Tibial nerve (tissue), 4 donors: ENCODE results near the gene MIPEP.

Experiments
- EP300 ChIP-seq, 2 donors: sonication (generic); formaldehyde crosslinking; IDR thresholded peaks; one replicate each; pipeline ENCODE4 v1.6.1; 2017; ENCODE audit warnings: antibody characterized with exemption in 2 of 2, mild to moderate bottlenecking in 1 of 2
- POLR2A ChIP-seq, 2 donors: fragments of 450-650 bp; IDR thresholded peaks; one replicate each; pipeline ENCODE4 v1.6.1; 2017; ENCODE audit warnings: antibody characterized with exemption in 2 of 2, mild to moderate bottlenecking in 2 of 2, moderate library complexity in 2 of 2
- TF ChIP-seq, protein P1 (sequence below), 5 experiments: fragments of 200-600 bp in 3 of 5; fragments of 450-650 bp in 2 of 5; sonication (generic) in 3 of 5; IDR thresholded peaks; one replicate each; pipeline ENCODE4 v1.5.1; 2016 to 2019; ENCODE audit warnings: antibody characterized with exemption in 5 of 5, mild to moderate bottlenecking in 3 of 5, moderate library complexity in 2 of 5

DNA sequence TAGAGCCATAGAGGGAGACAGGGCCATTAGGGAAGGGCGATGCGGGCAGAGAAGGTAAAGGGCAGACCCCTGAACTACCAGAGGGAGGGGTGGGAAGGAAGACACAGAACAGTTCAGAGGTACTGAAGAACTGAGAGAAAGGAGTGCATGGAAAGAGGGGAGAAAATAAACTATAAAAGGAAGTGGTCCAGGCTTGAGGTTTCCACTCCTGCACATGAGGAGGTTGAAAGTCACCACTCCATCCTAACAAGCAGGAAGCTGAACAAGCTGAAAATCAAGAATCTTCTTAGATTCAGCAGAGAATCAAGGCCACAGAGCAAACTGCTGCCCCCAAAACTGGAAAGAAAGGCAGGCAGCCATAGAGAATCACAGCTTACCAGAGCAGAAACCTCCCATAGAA, 45.1 kb downstream of the MIPEP start:
- no peak for TF ChIP-seq EP300 (IDR thresholded peaks at IDR 0.05)
- TF ChIP-seq, protein P1, sequence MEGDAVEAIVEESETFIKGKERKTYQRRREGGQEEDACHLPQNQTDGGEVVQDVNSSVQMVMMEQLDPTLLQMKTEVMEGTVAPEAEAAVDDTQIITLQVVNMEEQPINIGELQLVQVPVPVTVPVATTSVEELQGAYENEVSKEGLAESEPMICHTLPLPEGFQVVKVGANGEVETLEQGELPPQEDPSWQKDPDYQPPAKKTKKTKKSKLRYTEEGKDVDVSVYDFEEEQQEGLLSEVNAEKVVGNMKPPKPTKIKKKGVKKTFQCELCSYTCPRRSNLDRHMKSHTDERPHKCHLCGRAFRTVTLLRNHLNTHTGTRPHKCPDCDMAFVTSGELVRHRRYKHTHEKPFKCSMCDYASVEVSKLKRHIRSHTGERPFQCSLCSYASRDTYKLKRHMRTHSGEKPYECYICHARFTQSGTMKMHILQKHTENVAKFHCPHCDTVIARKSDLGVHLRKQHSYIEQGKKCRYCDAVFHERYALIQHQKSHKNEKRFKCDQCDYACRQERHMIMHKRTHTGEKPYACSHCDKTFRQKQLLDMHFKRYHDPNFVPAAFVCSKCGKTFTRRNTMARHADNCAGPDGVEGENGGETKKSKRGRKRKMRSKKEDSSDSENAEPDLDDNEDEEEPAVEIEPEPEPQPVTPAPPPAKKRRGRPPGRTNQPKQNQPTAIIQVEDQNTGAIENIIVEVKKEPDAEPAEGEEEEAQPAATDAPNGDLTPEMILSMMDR (IDR thresholded peaks at IDR 0.05), result no peak
- TF ChIP-seq POLR2A (IDR thresholded peaks at IDR 0.05), result no peak
